ENCODE results near the gene APOBEC3G.

APOBEC3G gene

GRCh38 chr22:39090426-39091064 lies 13.5 kb downstream of the APOBEC3G start:
- no peak overlapping the region for H3K27ac ChIP-seq
- no peak for TF ChIP-seq ZFX (IDR thresholded peaks at IDR 0.05)

GRCh38 chr22:39091126-39092081 lies 14.3 kb downstream of the APOBEC3G start:
- TF ChIP-seq ZFX (IDR thresholded peaks at IDR 0.05) (no peak), CTCF (conservative IDR thresholded peaks at IDR 0.05) (no peak)
- no peak overlapping the region for H3K27ac ChIP-seq

- no peak for TF ChIP-seq ZFX (IDR thresholded peaks at IDR 0.05)
- no peak for TF ChIP-seq CTCF (conservative IDR thresholded peaks at IDR 0.05)
- H3K27ac ChIP-seq: no peak overlapping the region
Measured at GRCh38 chr22:39092111-39092862, 15.2 kb downstream of the APOBEC3G start.

- TF ChIP-seq CTCF (conservative IDR thresholded peaks at IDR 0.05): no peak
- no peak for TF ChIP-seq ZFX (IDR thresholded peaks at IDR 0.05)
- no peak overlapping the region for H3K27ac ChIP-seq
Measured at GRCh38 chr22:39094717-39095389, 17.8 kb downstream of the APOBEC3G start.

- TF ChIP-seq ZFX (IDR thresholded peaks at IDR 0.05): no peak
- no peak for TF ChIP-seq CTCF (conservative IDR thresholded peaks at IDR 0.05)
- no peak overlapping the region for H3K27ac ChIP-seq
Measured at GRCh38 chr22:39095971-39096370, 18.9 kb downstream of the APOBEC3G start.

- no peak for TF ChIP-seq ZFX (IDR thresholded peaks at IDR 0.05)
- no peak for TF ChIP-seq CTCF (conservative IDR thresholded peaks at IDR 0.05)
- peak within 1 kb of the TSS; percentile 12; the same call in 1 of the 2 replicates for H3K27ac ChIP-seq
Measured at GRCh38 chr22:39097098-39098020, 20.3 kb downstream of the APOBEC3G start, which contains the start of gene APOBEC3H. TSS of gene APOBEC3H (plus strand) at chr22:39097244. CDS start at chr22:39100279, 3,035 bp downstream.

All from C4-2B (cell line).